ENCODE data around the gene TEKT1. TPM values are rescaled to one million over a fixed set of nuclear protein-coding genes. Genes with fewer than 3 reads are reported as not detected.

TEKT1 gene
- polyA plus RNA-seq, 1 donor from 2014 or later, result 0.06 TPM

DNA sequence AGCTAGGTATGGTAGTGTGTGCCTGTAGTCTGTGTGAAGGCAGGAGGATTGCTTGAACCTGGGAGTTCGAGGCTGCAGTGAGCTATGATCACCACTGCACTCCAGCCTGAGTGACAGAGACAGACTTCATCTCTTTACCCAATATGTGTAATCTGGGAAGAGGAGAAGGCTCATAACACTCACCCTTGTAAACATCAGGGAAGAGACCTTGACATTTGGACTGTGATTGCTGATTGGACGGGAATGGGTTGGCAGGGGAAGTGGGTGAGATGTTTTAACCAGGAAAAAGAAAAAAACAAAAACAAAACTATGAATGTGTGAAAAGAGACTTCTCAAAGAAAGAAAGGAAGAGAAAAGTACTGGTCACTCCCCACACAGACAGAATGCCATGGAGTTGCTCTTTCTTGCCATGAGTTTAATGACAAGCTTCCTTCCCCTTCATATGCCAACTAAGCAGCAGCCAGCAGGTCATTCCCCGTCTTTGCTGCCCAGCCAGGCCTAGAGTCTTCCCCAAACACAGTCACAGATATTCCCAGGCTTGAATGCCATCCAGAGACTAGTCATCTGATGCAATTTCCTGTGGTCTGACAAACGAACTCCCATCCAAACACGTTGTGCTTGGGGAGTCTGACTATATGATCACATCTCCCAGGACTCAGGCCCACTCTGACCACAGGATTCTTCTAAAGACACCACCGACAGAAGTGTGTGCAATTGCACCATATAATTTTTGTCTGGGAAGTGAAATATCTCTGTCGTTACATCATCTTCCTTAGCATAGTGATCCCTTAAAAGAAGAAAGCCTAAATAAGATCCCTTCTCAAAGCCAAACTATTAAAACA is 79.2 kb downstream of the TEKT1 start:
- H3K9me3 ChIP-seq (ENCODE audit: low read length), result no peaks in the 10 kb centered on the region
- H3K79me2 ChIP-seq (replicated peaks; ENCODE audit: insufficient read depth, low read length), result no peaks in the 10 kb centered on the region
- no peak for TF ChIP-seq EP300 (conservative IDR thresholded peaks at IDR 0.05; ENCODE audit: poor library complexity, severe bottlenecking)
- no peak for TF ChIP-seq MXI1 (conservative IDR thresholded peaks at IDR 0.05; ENCODE audit: poor library complexity, severe bottlenecking)
- TF ChIP-seq, protein P1, sequence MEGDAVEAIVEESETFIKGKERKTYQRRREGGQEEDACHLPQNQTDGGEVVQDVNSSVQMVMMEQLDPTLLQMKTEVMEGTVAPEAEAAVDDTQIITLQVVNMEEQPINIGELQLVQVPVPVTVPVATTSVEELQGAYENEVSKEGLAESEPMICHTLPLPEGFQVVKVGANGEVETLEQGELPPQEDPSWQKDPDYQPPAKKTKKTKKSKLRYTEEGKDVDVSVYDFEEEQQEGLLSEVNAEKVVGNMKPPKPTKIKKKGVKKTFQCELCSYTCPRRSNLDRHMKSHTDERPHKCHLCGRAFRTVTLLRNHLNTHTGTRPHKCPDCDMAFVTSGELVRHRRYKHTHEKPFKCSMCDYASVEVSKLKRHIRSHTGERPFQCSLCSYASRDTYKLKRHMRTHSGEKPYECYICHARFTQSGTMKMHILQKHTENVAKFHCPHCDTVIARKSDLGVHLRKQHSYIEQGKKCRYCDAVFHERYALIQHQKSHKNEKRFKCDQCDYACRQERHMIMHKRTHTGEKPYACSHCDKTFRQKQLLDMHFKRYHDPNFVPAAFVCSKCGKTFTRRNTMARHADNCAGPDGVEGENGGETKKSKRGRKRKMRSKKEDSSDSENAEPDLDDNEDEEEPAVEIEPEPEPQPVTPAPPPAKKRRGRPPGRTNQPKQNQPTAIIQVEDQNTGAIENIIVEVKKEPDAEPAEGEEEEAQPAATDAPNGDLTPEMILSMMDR (IDR thresholded peaks at IDR 0.05; ENCODE audit: poor library complexity, severe bottlenecking), result no peak
- no peak for TF ChIP-seq POLR2AphosphoS5 (IDR thresholded peaks at IDR 0.05)
- TF ChIP-seq TAF1 (IDR thresholded peaks at IDR 0.05; ENCODE audit: low read depth), result no peak
- TF ChIP-seq, protein P2, sequence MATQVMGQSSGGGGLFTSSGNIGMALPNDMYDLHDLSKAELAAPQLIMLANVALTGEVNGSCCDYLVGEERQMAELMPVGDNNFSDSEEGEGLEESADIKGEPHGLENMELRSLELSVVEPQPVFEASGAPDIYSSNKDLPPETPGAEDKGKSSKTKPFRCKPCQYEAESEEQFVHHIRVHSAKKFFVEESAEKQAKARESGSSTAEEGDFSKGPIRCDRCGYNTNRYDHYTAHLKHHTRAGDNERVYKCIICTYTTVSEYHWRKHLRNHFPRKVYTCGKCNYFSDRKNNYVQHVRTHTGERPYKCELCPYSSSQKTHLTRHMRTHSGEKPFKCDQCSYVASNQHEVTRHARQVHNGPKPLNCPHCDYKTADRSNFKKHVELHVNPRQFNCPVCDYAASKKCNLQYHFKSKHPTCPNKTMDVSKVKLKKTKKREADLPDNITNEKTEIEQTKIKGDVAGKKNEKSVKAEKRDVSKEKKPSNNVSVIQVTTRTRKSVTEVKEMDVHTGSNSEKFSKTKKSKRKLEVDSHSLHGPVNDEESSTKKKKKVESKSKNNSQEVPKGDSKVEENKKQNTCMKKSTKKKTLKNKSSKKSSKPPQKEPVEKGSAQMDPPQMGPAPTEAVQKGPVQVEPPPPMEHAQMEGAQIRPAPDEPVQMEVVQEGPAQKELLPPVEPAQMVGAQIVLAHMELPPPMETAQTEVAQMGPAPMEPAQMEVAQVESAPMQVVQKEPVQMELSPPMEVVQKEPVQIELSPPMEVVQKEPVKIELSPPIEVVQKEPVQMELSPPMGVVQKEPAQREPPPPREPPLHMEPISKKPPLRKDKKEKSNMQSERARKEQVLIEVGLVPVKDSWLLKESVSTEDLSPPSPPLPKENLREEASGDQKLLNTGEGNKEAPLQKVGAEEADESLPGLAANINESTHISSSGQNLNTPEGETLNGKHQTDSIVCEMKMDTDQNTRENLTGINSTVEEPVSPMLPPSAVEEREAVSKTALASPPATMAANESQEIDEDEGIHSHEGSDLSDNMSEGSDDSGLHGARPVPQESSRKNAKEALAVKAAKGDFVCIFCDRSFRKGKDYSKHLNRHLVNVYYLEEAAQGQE (IDR thresholded peaks at IDR 0.05; ENCODE audit: borderline replicate concordance), result no peak
- H3K27me3 ChIP-seq (ENCODE audit: insufficient read depth, low read depth, low read length), result no peaks in the 10 kb centered on the region
- H3F3A ChIP-seq (ENCODE audit: insufficient read depth, low read length, poor library complexity, severe bottlenecking), result no peaks in the 10 kb centered on the region
- H3K36me3 ChIP-seq (ENCODE audit: insufficient read depth, low read length), result no peaks in the 10 kb centered on the region
- no peak overlapping the region for H3K4me3 ChIP-seq (ENCODE audit: low read length)
- H2AFZ ChIP-seq (ENCODE audit: low read depth, low read length), result no peak overlapping the region
- no peak overlapping the region for H3K4me2 ChIP-seq (ENCODE audit: low read length)
- no peaks in the 10 kb centered on the region for H4K20me1 ChIP-seq (ENCODE audit: insufficient read depth)
- H3K9ac ChIP-seq (ENCODE audit: low read length), result no peak overlapping the region
- H3K9me2 ChIP-seq (ENCODE audit: insufficient read depth, low read length), result no peaks in the 10 kb centered on the region
- no peak overlapping the region for H3K27ac ChIP-seq (ENCODE audit: low read length)

DNA sequence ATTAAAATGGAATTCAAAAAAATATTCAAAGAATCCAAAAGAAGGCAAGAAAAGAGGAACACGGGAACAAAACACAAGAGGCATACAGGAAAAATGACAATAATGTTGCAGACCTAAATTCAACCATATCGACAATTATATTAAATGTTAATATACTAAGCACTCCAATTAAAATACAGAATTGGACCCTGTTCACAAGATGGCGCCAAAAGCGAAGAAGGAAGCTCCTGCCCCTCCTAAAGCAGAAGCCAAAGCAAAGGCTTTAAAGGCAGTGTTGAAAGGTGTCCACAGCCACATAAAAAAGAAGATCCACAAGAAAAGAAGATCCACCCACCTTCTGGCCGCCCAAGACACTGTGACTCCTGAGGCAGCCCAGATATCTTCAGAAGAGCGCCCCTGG is 82.0 kb downstream of the TEKT1 start:
- Histone ChIP-seq H3K4me3 (ENCODE audit: low read length) (no peak overlapping the region), H3K27me3 (ENCODE audit: insufficient read depth, low read depth, low read length) (no peaks in the 10 kb centered on the region), H3K36me3 (ENCODE audit: insufficient read depth, low read length) (no peaks in the 10 kb centered on the region), H3K9me3 (ENCODE audit: low read length) (no peaks in the 10 kb centered on the region), H4K20me1 (ENCODE audit: insufficient read depth) (no peaks in the 10 kb centered on the region), H2AFZ (ENCODE audit: low read depth, low read length) (no peak overlapping the region), H3K79me2 (replicated peaks; ENCODE audit: insufficient read depth, low read length) (no peaks in the 10 kb centered on the region), H3K9me2 (ENCODE audit: insufficient read depth, low read length) (no peaks in the 10 kb centered on the region), H3K27ac (ENCODE audit: low read length) (no peak overlapping the region), H3K4me2 (ENCODE audit: low read length) (no peak overlapping the region), H3F3A (ENCODE audit: insufficient read depth, low read length, poor library complexity, severe bottlenecking) (no peaks in the 10 kb centered on the region), H3K9ac (ENCODE audit: low read length) (no peak overlapping the region)
- TF ChIP-seq RAD21 (conservative IDR thresholded peaks at IDR 0.05) (no peak), MXI1 (conservative IDR thresholded peaks at IDR 0.05; ENCODE audit: poor library complexity, severe bottlenecking) (no peak), TAF1 (IDR thresholded peaks at IDR 0.05; ENCODE audit: low read depth) (no peak), POLR2AphosphoS5 (IDR thresholded peaks at IDR 0.05) (no peak), EP300 (conservative IDR thresholded peaks at IDR 0.05; ENCODE audit: poor library complexity, severe bottlenecking) (no peak), EZH2 (IDR thresholded peaks at IDR 0.05; ENCODE audit: borderline replicate concordance, insufficient read depth, low read length, poor library complexity, severe bottlenecking) (no peak), SMC3 (conservative IDR thresholded peaks at IDR 0.05; ENCODE audit: poor library complexity) (no peak)
- TF ChIP-seq, protein P1 (IDR thresholded peaks at IDR 0.05; ENCODE audit: poor library complexity, severe bottlenecking), result no peak
- TF ChIP-seq, protein P2 (IDR thresholded peaks at IDR 0.05; ENCODE audit: borderline replicate concordance), result no peak
